Upper lobe of left lung (tissue), 4 donors: ENCODE results near the gene DOK5.

Source experiments
- POLR2A ChIP-seq, 4 donors: fragments of 450-650 bp; IDR thresholded peaks; one replicate each; pipeline ENCODE4 v1.5.1; 2016 to 2017; ENCODE audit warnings: antibody characterized with exemption in 4 of 4, mild to moderate bottlenecking in 2 of 4
- TF ChIP-seq, protein P1 (sequence below), 6 experiments: fragments of 450-650 bp in 4 of 6; fragments of 200-600 bp in 2 of 6; sonication (generic) in 2 of 6; IDR thresholded peaks; one replicate each; pipeline ENCODE4 v1.5.1; 2016 to 2019; ENCODE audit warnings: antibody characterized with exemption in 6 of 6

DNA sequence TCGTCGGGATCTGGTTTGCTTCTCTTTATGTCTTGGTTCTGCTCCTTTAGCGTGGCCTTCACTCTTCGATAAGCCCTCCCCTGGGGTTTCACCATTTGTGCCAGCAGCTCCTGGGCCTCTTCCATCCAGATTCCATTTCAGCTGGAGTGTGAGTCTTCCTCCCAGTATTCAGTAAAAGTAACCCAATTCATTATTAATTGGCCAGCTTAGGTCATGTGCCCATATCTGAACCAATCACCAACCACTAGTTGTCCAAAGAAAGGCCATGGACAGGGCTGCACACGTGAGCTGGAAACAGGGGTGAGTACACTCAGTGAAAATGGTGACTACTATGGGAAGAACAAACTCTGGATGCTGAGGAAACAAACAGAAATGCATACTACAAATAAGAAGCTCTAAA lies 2.8 kb upstream of the DOK5 start:
- no peak for TF ChIP-seq POLR2A (IDR thresholded peaks at IDR 0.05)
- TF ChIP-seq, protein P1, sequence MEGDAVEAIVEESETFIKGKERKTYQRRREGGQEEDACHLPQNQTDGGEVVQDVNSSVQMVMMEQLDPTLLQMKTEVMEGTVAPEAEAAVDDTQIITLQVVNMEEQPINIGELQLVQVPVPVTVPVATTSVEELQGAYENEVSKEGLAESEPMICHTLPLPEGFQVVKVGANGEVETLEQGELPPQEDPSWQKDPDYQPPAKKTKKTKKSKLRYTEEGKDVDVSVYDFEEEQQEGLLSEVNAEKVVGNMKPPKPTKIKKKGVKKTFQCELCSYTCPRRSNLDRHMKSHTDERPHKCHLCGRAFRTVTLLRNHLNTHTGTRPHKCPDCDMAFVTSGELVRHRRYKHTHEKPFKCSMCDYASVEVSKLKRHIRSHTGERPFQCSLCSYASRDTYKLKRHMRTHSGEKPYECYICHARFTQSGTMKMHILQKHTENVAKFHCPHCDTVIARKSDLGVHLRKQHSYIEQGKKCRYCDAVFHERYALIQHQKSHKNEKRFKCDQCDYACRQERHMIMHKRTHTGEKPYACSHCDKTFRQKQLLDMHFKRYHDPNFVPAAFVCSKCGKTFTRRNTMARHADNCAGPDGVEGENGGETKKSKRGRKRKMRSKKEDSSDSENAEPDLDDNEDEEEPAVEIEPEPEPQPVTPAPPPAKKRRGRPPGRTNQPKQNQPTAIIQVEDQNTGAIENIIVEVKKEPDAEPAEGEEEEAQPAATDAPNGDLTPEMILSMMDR (IDR thresholded peaks at IDR 0.05): no peak
